OCI-LY3 (cell line): Measurements from ENCODE around the gene CPSF4.

Experiments used
- H2AFZ ChIP-seq: fragments of 200-600, 300-600 bp; shearing (Covaris generic); 2 replicates; pipeline ENCODE4 v1.6.0; 2014; ENCODE audit warnings: antibody characterized with exemption, low read depth, low read length
- H3K27ac ChIP-seq: fragments of 200-600, 300-600 bp; sonication (generic); 2 replicates; pipeline ENCODE4 v1.5.1; 2014; ENCODE audit warnings: mild to moderate bottlenecking, low read length, moderate library complexity, mixed read lengths
- H3K27me3 ChIP-seq: fragments of 200-600, 300-600 bp; sonication (generic); 2 replicates; pipeline ENCODE4 v1.6.1; 2014; ENCODE audit warnings: low read depth, low read length, mixed read lengths
- H3K36me3 ChIP-seq: fragments of 200-600, 300-600 bp; sonication (generic); replicated peaks from 2 replicates; pipeline ENCODE3; 2014; ENCODE audit warnings: low read depth, low read length, mixed read lengths
- H3K4me1 ChIP-seq: fragments of 300-600, 200-600 bp; sonication (generic); 2 replicates; pipeline ENCODE4 v1.6.1; 2014; ENCODE audit warnings: low read length, mixed read lengths
- H3K4me2 ChIP-seq: fragments of 200-600, 300-600 bp; sonication (generic); 2 replicates; pipeline ENCODE4 v1.6.1; 2014; ENCODE audit warnings: low read length, mixed read lengths
- H3K4me3 ChIP-seq: fragments of 300-600, 200-600 bp; sonication (generic); 2 replicates; pipeline ENCODE4 v1.5.1; 2014; ENCODE audit warnings: antibody characterized with exemption, mild to moderate bottlenecking, low read length, moderate library complexity
- H3K79me2 ChIP-seq: fragments of 300-600, 200-600 bp; shearing (Covaris generic); 2 replicates; pipeline ENCODE4 v1.6.1; 2014; ENCODE audit warnings: mild to moderate bottlenecking, low read length, mixed read lengths
- H3K9ac ChIP-seq: fragments of 300-600, 200-600 bp; shearing (Covaris generic); 2 replicates; pipeline ENCODE4 v1.6.0; 2014; ENCODE audit warnings: mild to moderate bottlenecking, low read length, moderate library complexity
- H3K9me3 ChIP-seq: fragments of 200-600, 300-600 bp; shearing (Covaris generic); 2 replicates; pipeline ENCODE4 v1.6.1; 2014; ENCODE audit warnings: low read length, mixed read lengths; ENCODE audit not compliant: insufficient read depth
- H4K20me1 ChIP-seq: fragments of 200-600, 300-600 bp; sonication (generic); 2 replicates; pipeline ENCODE4 v1.6.1; 2016; ENCODE audit warnings: low read length, mixed read lengths; ENCODE audit not compliant: insufficient read depth
- EZH2phosphoT487 ChIP-seq: fragments of 200-600 bp; shearing (Covaris generic); IDR thresholded peaks from 2 replicates; pipeline ENCODE4 v1.6.1; 2018; ENCODE audit warnings: antibody characterized with exemption, mixed run types, low read depth
- TF ChIP-seq, protein P1 (sequence below): fragments of 200-600, 300-600 bp; sonication (generic); IDR thresholded peaks from 2 replicates; pipeline ENCODE4 v1.5.1; 2014; ENCODE audit warnings: antibody characterized with exemption, low read length, low read depth

CPSF4 gene

DNA sequence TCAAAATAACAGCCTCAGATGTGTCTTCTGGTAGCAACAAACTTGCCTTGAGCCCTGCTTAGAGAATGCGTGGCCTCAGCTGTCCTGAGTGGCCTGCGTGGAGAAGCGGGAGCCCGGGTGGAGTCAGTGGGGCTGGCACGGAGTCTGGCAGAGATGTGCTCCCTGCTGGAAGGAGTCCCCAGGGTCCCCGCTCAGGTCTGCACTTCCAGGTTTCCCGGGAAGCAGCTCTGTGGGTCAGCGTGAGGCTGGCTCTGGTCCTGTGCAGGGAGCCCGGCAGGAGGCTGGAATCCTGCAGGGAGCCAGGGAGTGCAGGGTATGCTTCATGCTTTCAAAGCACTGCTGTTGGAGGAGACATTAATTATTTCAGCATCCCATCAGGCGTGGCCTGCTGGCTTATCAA is 10.1 kb downstream of the CPSF4 start:
- Histone ChIP-seq H3K4me2 (no peak overlapping the region), H3K4me1 (no peaks in the 10 kb centered on the region), H3K79me2 (peaks cover 3% of the 10 kb centered on the region; the same call in 1 of the 2 replicates), H2AFZ (no peak overlapping the region), H3K36me3 (peaks cover 58% of the 10 kb centered on the region), H3K27me3 (no peaks in the 10 kb centered on the region), H3K4me3 (no peak overlapping the region), H3K9me3 (no peaks in the 10 kb centered on the region), H4K20me1 (no peaks in the 10 kb centered on the region), H3K9ac (no peak overlapping the region), H3K27ac (no peak overlapping the region)
- TF ChIP-seq EZH2phosphoT487: no peak
- TF ChIP-seq, protein P1, sequence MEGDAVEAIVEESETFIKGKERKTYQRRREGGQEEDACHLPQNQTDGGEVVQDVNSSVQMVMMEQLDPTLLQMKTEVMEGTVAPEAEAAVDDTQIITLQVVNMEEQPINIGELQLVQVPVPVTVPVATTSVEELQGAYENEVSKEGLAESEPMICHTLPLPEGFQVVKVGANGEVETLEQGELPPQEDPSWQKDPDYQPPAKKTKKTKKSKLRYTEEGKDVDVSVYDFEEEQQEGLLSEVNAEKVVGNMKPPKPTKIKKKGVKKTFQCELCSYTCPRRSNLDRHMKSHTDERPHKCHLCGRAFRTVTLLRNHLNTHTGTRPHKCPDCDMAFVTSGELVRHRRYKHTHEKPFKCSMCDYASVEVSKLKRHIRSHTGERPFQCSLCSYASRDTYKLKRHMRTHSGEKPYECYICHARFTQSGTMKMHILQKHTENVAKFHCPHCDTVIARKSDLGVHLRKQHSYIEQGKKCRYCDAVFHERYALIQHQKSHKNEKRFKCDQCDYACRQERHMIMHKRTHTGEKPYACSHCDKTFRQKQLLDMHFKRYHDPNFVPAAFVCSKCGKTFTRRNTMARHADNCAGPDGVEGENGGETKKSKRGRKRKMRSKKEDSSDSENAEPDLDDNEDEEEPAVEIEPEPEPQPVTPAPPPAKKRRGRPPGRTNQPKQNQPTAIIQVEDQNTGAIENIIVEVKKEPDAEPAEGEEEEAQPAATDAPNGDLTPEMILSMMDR: no peak

DNA sequence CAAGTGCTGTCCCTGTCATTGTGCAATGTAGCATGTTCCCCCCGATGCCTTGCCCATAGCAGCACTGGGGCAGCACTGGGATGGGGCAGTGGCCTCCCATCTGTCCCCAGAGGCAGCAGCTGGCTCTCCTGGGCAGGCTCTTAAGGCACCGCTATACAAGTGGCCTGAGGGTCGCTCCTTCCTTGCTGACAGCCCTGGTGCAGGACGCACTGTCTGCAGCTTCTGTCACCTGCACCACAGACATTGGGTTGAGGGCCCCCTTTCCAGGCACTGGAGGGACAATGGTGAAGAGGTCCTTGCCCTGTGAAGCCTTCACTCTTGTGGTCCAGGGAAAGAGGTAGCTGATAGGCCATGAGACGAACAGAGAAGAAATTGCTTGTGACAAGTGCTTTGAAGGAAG is 10.6 kb downstream of the CPSF4 start:
- Histone ChIP-seq H2AFZ (no peak overlapping the region), H3K27ac (no peak overlapping the region), H3K79me2 (peaks cover 3% of the 10 kb centered on the region; the same call in 1 of the 2 replicates), H3K4me1 (no peaks in the 10 kb centered on the region), H3K27me3 (no peaks in the 10 kb centered on the region), H4K20me1 (no peaks in the 10 kb centered on the region), H3K4me2 (no peak overlapping the region), H3K36me3 (peaks cover 62% of the 10 kb centered on the region), H3K9ac (no peak overlapping the region), H3K9me3 (no peaks in the 10 kb centered on the region), H3K4me3 (no peak overlapping the region)
- no peak for TF ChIP-seq EZH2phosphoT487
- TF ChIP-seq, protein P1: no peak

DNA sequence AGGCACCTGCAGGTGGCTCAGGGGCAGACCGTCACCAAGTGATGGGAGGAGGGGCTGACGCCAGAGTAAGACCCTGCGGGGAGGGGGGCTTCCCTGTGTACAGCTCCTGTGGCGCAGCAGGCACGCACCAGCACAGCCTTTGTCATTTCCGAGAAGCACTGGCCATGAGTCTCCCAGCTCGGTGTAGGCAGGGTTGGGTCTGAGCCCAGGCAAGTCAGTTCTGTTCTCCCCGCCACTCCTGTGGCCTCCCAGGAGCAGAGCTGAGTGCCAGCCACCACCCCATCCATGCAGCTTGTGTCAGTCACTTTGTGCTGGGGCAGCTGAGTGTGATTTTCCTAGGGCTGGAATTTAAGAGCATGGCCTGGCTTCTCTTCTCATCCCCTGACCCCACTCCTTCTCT is 13.2 kb downstream of the CPSF4 start:
- H3K79me2 ChIP-seq: peaks cover 3% of the 10 kb centered on the region; the same call in 1 of the 2 replicates
- H3K27ac ChIP-seq: no peak overlapping the region
- H3K36me3 ChIP-seq: peaks cover 63% of the 10 kb centered on the region
- H4K20me1 ChIP-seq: peaks cover 4% of the 10 kb centered on the region; the same call in 1 of the 2 replicates
- H3K4me1 ChIP-seq: no peaks in the 10 kb centered on the region
- no peak overlapping the region for H3K4me2 ChIP-seq
- H3K4me3 ChIP-seq: no peak overlapping the region
- TF ChIP-seq, protein P1: no peak
- TF ChIP-seq EZH2phosphoT487: no peak
- no peaks in the 10 kb centered on the region for H3K9me3 ChIP-seq
- no peak overlapping the region for H3K9ac ChIP-seq
- H2AFZ ChIP-seq: no peak overlapping the region
- H3K27me3 ChIP-seq: no peaks in the 10 kb centered on the region

DNA sequence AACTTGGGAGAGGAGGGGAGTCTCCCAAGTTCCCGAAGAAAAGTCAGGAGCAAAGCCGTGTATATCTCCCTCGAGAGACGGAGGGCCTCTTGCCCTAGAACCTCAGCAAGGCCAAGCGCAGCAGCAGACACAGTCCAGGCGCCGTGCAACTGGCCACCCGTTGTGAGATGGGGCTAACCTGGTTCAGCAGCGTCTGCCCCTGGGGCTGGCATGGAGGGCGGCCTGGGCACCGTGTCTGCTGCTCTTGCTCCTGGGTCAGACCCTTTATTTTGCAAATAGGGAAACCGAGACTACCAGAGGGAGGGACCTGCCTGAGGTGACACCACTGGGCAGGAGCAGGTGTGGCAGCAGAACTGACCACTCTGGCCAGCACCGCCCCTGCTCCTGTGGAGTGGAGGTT is 13.8 kb downstream of the CPSF4 start:
- Histone ChIP-seq H3K4me3 (no peak overlapping the region), H3K9ac (no peak overlapping the region), H3K27me3 (no peaks in the 10 kb centered on the region), H3K4me2 (no peak overlapping the region), H3K9me3 (no peaks in the 10 kb centered on the region), H3K79me2 (peaks cover 3% of the 10 kb centered on the region; the same call in 1 of the 2 replicates), H3K4me1 (no peaks in the 10 kb centered on the region), H3K27ac (no peak overlapping the region), H2AFZ (no peak overlapping the region), H4K20me1 (peaks cover 4% of the 10 kb centered on the region; the same call in 1 of the 2 replicates), H3K36me3 (peaks cover 69% of the 10 kb centered on the region)
- TF ChIP-seq, protein P1: no peak
- no peak for TF ChIP-seq EZH2phosphoT487
